ENCODE results near the gene STAT6. TPM values are rescaled to one million over a fixed set of nuclear protein-coding genes. Genes with fewer than 3 reads are reported as not detected.
A peak's percentile ranks its signal among the peaks of the same experiment; 100 is the strongest.

Gene STAT6
- total RNA-seq, 6 donors from 2014 or later, result 123 to 605 (median 251) TPM

DNA sequence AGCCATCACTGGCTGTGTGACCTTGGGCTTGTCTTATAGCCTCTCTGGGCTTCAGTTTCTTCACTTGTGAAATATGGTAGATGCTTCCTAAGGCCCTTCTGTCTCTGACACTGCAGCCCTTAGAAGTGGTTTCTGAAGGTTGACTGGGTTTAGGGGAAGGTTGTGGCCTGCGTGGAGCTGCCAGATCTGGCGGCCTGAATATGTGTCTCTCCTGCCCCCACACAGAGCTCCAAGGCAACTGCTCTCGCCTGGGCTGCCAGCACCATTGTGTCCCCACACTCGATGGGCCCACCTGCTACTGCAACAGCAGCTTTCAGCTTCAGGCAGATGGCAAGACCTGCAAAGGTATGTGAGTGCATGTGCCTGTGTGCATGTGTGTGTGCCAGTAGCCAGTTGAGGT is 32.3 kb upstream of the STAT6 start:
- H3K36me3 ChIP-seq, result peaks cover 4 to 74% (median 30%) of the 10 kb centered on the region in 4 donors
- no peak for TF ChIP-seq POLR2AphosphoS5 (IDR thresholded peaks at IDR 0.05)
- TF ChIP-seq, protein P1, sequence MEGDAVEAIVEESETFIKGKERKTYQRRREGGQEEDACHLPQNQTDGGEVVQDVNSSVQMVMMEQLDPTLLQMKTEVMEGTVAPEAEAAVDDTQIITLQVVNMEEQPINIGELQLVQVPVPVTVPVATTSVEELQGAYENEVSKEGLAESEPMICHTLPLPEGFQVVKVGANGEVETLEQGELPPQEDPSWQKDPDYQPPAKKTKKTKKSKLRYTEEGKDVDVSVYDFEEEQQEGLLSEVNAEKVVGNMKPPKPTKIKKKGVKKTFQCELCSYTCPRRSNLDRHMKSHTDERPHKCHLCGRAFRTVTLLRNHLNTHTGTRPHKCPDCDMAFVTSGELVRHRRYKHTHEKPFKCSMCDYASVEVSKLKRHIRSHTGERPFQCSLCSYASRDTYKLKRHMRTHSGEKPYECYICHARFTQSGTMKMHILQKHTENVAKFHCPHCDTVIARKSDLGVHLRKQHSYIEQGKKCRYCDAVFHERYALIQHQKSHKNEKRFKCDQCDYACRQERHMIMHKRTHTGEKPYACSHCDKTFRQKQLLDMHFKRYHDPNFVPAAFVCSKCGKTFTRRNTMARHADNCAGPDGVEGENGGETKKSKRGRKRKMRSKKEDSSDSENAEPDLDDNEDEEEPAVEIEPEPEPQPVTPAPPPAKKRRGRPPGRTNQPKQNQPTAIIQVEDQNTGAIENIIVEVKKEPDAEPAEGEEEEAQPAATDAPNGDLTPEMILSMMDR (IDR thresholded peaks at IDR 0.05), result no peak
- no peak for TF ChIP-seq EP300 (IDR thresholded peaks at IDR 0.05)
- TF ChIP-seq POLR2A (IDR thresholded peaks at IDR 0.05), result no peak
- no peak overlapping the region for H3K4me3 ChIP-seq
- ATAC-seq (ENCODE audit: low FRiP score in 2 of 2) (no peak), DNase-seq (no peak)
- peak overlapping the region in 1 of 4 donors; percentile 10 for H3K27ac ChIP-seq
- no peaks in the 10 kb centered on the region for H3K27me3 ChIP-seq
- H3K9me3 ChIP-seq, result no peaks in the 10 kb centered on the region
- peaks cover 27 to 46% (median 41%) of the 10 kb centered on the region in 4 donors for H3K4me1 ChIP-seq
- WGBS, 2 donors, result 67 to 90% methylated on average over 3 to 4 of the region's 4 CpGs

DNA sequence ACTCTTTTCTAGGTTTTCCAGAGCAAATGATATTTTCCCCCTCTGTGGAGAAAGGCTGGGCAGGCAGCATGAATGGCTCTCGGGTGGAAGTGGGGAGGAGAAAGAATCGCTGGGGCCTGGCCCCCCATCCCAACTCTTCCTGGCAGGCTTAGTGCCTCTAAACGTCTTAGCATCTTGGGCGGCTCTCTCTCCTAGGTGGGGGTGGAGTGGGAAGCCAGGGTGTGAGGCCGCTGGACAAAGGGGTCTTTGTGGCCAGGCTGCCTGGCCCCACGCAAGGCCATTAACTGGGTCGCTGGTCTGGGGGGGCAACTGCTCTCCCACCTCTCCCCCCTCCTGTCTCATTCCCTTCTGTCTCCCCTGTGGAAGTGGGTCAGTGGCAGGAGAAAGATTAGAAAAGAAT is 31.6 kb upstream of the STAT6 start:
- ATAC-seq (ENCODE audit: low FRiP score in 2 of 2) (no peak), DNase-seq (no peak)
- H3K9me3 ChIP-seq, result no peaks in the 10 kb centered on the region
- H3K27ac ChIP-seq, result peak overlapping the region in 3 of 4 donors; percentile 10 to 54 (median 39)
- H3K27me3 ChIP-seq, result no peaks in the 10 kb centered on the region
- peaks cover 28 to 46% (median 41%) of the 10 kb centered on the region in 4 donors for H3K4me1 ChIP-seq
- WGBS, 2 donors, result 75 to 80% methylated on average over 4 to 7 of the region's 7 CpGs
- H3K4me3 ChIP-seq, result no peak overlapping the region
- H3K36me3 ChIP-seq, result peaks cover 4 to 75% (median 30%) of the 10 kb centered on the region in 4 donors
- TF ChIP-seq POLR2A (IDR thresholded peaks at IDR 0.05) (no peak), EP300 (IDR thresholded peaks at IDR 0.05) (no peak), POLR2AphosphoS5 (IDR thresholded peaks at IDR 0.05) (no peak)
- TF ChIP-seq, protein P1 (IDR thresholded peaks at IDR 0.05), result no peak

DNA sequence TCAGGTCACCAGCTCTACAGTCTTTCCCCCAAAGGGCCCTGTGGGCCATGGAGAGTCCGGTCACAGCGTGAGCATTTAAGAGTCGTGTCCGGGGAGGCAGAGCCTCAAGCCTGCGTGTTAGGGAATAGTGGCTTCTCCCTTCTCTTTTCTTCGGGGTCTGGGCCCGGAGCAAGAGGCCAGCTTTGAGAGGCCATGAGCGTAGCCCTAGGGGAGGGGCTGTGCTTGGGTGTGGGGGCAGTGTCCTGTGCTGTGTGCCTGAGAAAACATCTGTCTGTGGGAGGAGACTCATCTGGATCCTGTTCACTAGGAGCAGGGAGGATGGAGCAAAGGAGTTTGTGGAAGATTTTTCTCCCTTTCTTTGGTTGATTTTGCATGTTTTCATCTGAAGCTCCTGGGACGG is 31.0 kb upstream of the STAT6 start:
- Histone ChIP-seq H3K27ac (peak overlapping the region in 3 of 4 donors; percentile 7 to 54 (median 10)), H3K4me3 (no peak overlapping the region), H3K27me3 (no peaks in the 10 kb centered on the region), H3K9me3 (no peaks in the 10 kb centered on the region), H3K36me3 (peaks cover 4 to 75% (median 30%) of the 10 kb centered on the region in 4 donors), H3K4me1 (peaks cover 25 to 42% (median 38%) of the 10 kb centered on the region in 4 donors)
- DNase-seq, result no peak
- no peak for TF ChIP-seq EP300 (IDR thresholded peaks at IDR 0.05)
- no peak for TF ChIP-seq POLR2A (IDR thresholded peaks at IDR 0.05)
- TF ChIP-seq, protein P1 (IDR thresholded peaks at IDR 0.05), result no peak
- peak in 1 of 2 donors; percentile 48 for ATAC-seq (ENCODE audit: low FRiP score in 2 of 2)
- WGBS, 2 donors, result 79 to 93% methylated on average over 3 to 9 of the region's 9 CpGs

DNA sequence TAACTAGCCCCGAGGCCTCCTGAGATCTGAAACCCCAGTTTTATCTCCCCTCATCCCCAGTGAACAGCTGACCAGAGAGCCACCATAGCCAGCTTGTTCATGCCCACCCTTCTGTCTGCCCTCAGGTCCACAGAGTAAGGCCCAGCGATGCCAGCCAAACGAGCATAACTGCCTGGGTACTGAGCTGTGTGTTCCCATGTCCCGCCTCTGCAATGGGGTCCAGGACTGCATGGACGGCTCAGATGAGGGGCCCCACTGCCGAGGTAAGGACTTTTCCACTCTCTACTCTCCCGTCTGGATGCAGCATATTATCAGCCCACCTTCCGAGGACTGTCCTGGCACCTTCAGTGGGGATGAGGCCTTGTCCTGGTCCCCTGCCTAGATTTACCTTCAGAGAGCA is 30.1 kb upstream of the STAT6 start:
- DNase-seq, result no peak
- H3K36me3 ChIP-seq, result peaks cover 4 to 69% (median 28%) of the 10 kb centered on the region in 4 donors
- H3K4me3 ChIP-seq, result no peak overlapping the region
- peak overlapping the region in 3 of 4 donors; percentile 7 to 11 (median 10) for H3K27ac ChIP-seq
- no peaks in the 10 kb centered on the region for H3K9me3 ChIP-seq
- peaks cover 19 to 39% (median 30%) of the 10 kb centered on the region in 4 donors for H3K4me1 ChIP-seq
- H3K27me3 ChIP-seq, result no peaks in the 10 kb centered on the region
- TF ChIP-seq POLR2AphosphoS5 (IDR thresholded peaks at IDR 0.05), result no peak
- TF ChIP-seq, protein P1 (IDR thresholded peaks at IDR 0.05), result no peak
- no peak for TF ChIP-seq EP300 (IDR thresholded peaks at IDR 0.05)
- TF ChIP-seq POLR2A (IDR thresholded peaks at IDR 0.05), result no peak
- WGBS, 2 donors, result 87 to 93% methylated on average over 3 to 8 of the region's 8 CpGs
- no peak for ATAC-seq (ENCODE audit: low FRiP score in 2 of 2)
